ENCODE measurements around the gene NUDC.

DNA sequence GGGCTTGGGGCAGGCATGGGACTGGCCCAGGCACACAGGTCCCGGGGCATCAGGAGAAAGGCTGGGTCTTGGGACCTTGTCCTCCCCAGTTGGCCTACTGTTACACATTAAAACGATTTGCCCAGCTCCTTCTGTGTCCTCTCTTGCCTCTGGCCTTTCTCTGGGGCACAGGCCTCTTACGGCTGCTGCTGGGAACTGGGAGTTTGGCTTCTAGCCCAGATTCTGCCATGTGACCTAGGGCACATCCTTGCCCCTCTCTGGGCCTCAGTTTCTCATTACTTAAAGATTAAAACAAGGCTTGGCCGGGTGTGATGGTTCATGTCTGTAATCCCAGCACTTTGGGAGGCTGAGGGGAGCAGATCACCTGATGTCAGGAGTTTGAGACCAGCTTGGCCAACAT is 24.7 kb downstream of the NUDC start:
- TF ChIP-seq POLR2A (IDR thresholded peaks at IDR 0.05) (no peak), CTCF (IDR thresholded peaks at IDR 0.05) (no peak)

Measured in body of pancreas (tissue), 4 donors.